ENCODE results near the gene UBA3.

Gene UBA3

DNA sequence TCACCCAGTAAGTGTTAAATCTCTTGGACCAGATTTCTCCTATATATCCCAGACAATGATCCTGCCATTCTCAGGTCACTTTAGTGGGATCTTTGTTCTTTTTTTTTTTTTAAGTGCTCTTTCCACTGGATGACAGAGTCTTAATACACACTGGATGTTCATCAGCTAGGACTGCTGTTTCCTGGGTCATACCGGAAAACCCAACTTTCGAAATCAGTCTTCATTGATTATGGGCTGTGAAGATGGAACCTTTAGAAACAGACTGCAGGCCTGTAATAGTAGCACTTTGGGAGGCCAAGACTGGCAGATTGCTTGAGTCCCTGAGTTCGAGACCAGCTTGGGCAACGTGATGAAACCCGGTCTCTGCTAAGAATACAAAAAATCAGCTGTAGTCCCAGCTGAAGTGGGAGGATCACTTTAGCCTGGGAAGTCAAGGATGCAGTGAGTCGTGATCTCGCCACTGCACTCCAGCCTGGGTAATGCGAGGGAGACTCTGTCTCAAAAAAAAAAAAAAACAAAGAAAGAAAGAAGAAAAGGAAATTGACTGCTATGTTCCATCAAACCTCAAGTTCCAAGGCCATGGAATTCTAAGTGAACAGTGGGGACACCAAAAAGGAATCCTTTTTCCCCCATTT is 69.0 kb downstream of the UBA3 start:
- DNase-seq = no peak

DNA sequence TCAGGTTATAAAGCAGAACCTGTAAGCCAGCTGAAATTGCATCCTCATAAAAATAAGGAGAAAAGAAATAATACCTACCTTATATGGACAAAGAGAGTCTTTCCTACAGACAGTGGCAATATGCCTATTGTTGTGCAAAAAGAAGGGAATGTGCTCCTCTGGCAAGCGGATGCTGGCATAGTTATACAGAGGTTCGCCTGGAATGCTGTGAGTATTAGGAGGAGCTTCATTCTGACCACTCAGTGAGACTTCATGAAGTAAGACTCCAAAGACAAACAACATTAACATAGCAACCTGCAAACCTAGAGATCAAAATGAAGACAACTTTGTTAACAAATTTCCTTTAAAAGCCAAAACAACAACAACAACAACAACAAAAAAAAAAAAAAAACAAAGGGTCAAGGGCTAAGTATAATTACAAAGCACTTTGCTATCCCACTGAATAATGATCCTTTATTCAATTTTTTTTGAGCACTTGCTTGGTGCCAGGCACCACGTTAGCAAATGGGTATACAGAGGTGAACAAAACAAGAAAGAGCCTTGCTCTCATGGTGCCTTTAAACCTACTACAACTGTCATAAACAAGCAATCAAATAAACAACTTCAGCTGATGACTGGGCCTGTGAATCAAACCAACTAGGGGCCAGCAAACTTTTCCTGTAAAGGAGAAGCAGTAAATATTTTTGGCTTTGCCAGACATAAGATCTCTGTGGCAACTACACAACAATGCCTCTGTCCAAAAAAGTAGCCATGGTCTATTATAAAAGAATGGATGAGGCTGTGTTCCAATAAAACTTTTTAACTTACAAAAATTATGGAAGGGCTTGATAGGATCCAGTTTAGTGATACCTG is 70.4 kb downstream of the UBA3 start:
- no peak for DNase-seq

GRCh38 chr3:69008980-69009379 is 71.2 kb downstream of the UBA3 start:
- DNase-seq = no peak

- DNase-seq = no peak
Observed at GRCh38 chr3:69005791-69006482, 74.2 kb downstream of the UBA3 start.

DNA sequence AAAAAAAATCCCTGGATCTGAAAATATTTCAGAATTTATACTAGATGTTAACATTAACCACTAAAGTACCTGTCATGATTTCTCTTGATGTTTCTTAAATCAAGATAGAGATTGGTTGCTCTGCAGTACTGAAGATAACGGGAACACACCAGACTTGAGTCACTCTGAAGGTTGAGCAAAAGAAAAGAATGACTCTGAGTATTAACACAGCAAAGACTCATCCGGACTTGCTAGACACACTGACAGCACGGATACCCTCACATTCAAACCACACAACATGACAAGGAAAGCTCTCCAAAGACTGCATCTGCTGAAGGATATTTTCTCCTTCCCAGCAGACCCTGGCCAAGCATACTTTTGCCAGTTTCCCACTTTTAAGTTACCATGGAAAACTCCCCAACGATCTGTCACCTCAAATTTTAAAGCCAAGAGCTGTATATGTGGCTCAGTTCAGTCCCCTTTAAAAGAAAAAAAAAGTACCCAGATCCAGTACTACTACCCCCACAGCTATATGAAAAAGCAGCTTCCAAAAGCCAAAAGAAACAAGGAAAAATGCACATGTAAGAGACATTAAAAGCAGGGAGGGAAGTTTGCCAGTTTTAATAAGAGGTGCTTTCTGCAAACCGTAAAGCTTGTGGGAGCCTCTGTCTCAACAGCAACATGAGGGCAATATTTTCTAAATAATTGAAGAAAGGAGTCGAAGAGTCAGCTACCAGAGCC is 74.9 kb downstream of the UBA3 start:
- DNase-seq = no peak
